ENCODE measurements around the gene BTBD9. TPM values are rescaled to one million over a fixed set of nuclear protein-coding genes. Genes with fewer than 3 reads are reported as not detected.
A peak's percentile ranks its signal among the peaks of the same experiment; 100 is the strongest.

BTBD9 gene
- total and polyA plus RNA-seq, 4 experiments from 2014 or later, result 5.2 to 40.4 (median 32.3) TPM

DNA sequence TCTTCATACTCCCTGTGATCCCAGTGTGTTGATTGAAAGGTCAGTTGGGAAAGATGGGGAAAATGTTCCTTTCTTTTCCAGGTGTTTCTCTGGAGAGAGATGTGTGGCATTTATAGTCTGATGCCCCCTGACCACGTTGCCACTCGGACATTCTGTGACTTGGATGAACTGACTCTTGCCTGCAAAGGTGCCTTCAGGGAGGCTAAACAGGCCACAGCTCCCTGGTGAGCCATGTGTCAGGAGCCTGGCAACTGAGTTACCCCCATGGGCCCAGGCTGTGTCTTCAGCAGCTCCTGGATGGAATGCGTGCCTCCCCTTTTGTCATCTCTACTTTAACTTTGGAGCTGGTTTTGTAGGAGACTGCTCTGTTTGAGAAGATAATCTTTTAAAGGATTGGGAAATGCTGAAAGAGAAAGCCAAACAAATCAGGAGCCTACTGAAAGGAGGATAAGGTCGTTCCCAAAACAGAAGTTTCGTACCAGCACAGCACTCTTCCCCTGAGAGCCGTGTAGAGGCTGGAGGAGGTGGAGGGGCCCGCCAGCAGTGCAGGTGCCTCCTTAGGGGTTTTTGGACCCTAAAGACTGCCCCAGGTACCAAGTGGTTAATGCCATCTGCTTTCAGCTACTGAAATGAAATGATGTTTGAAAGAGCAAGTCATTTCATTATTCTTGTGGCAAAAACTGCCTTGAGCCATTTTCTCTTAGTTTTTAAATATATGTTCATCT is 497.4 kb downstream of the BTBD9 start:
- no peaks in the 10 kb centered on the region for H3K4me1 ChIP-seq (ENCODE audit: insufficient read depth, low read length)
- no peak overlapping the region for H3K4me3 Mint-ChIP-seq
- H3K27ac Mint-ChIP-seq, result peak overlapping the region in 1 of 7 donors; percentile 38
- H3K9me3 Mint-ChIP-seq, result no peaks in the 10 kb centered on the region
- no peaks in the 10 kb centered on the region for H3K27me3 Mint-ChIP-seq
- H3K36me3 ChIP-seq (ENCODE audit: insufficient read depth, low read length), result no peaks in the 10 kb centered on the region
- H3K9me3 ChIP-seq (ENCODE audit: control insufficient read depth in 1 of 2, low read length in 2 of 2), result no peaks in the 10 kb centered on the region
- H3K36me3 Mint-ChIP-seq, result peaks cover 9 to 14% of the 10 kb centered on the region in 2 donors
- POLR2A ChIA-PET (ENCODE audit: partially characterized antibody), result no interaction called here
- no peak overlapping the region for H3K27ac ChIP-seq (ENCODE audit: low read depth, low read length)
- DNase-seq, result no peak
- no peak overlapping the region for H3K4me3 ChIP-seq (ENCODE audit: low read length in 2 of 2)
- peaks cover 12 to 35% (median 21%) of the 10 kb centered on the region in 4 donors for H3K4me1 Mint-ChIP-seq
- intact Hi-C loops (cut with micrococcal nuclease), result no loop called here
- CTCF ChIA-PET (ENCODE audit: partially characterized antibody), result no interaction called here
- no peaks in the 10 kb centered on the region for H3K27me3 ChIP-seq (ENCODE audit: insufficient read depth, low read length)

DNA sequence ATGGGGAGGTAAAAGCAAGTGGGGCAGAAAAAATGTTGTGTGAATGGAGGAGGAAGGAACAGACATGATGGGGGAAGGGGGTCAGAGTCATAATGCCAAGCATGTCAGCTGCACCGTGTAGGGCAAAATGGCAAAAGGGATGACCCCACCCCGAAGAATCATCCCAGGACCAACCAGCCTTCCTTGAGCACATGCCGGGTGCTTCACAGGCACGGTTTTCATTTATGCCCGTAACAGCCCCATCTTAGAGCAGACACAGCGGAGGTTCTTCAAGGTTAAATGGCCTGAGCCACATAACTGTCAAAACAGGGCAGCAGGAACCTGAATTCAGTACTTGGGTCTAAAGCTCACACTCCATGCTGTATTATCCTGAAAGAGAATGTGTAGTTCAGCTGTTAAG is 498.0 kb downstream of the BTBD9 start:
- Histone ChIP-seq H3K27me3 (ENCODE audit: insufficient read depth, low read length) (no peaks in the 10 kb centered on the region), H3K27ac (ENCODE audit: low read depth, low read length) (no peak overlapping the region), H3K9me3 (ENCODE audit: control insufficient read depth in 1 of 2, low read length in 2 of 2) (no peaks in the 10 kb centered on the region), H3K4me3 (ENCODE audit: low read length in 2 of 2) (no peak overlapping the region), H3K36me3 (ENCODE audit: insufficient read depth, low read length) (no peaks in the 10 kb centered on the region), H3K4me1 (ENCODE audit: insufficient read depth, low read length) (no peaks in the 10 kb centered on the region)
- no peaks in the 10 kb centered on the region for H3K27me3 Mint-ChIP-seq
- ChIA-PET CTCF (ENCODE audit: partially characterized antibody) (no interaction called here), POLR2A (ENCODE audit: partially characterized antibody) (no interaction called here)
- H3K27ac Mint-ChIP-seq, result peak overlapping the region in 2 of 7 donors; percentile 24 to 26
- no peak overlapping the region for H3K4me3 Mint-ChIP-seq
- DNase-seq, result no peak
- H3K36me3 Mint-ChIP-seq, result peaks cover 13 to 14% of the 10 kb centered on the region in 2 donors
- peaks cover 12 to 39% (median 21%) of the 10 kb centered on the region in 4 donors for H3K4me1 Mint-ChIP-seq
- H3K9me3 Mint-ChIP-seq, result no peaks in the 10 kb centered on the region
- intact Hi-C loops (cut with micrococcal nuclease), result no loop called here

DNA sequence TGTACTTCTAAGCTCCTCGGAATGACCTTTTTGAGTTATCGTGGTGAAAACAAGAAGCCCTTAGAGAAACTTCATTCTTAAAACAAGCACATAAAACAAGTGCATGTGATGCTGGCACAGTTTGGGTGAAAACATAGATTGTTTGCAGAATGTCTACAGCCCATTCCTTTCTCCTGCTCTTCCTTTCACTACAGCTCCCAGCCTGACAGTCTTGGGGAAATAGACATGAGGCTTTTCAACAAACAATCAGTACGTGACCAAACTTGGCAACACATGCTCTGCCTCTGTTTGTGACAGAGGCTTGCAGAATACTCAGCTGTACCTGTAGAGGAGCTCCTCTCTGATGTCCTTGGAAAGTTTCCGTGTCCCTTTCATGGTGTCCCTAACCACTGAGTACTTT is 498.6 kb downstream of the BTBD9 start:
- H3K27me3 ChIP-seq (ENCODE audit: insufficient read depth, low read length), result no peaks in the 10 kb centered on the region
- POLR2A ChIA-PET (ENCODE audit: partially characterized antibody), result no interaction called here
- H3K4me3 ChIP-seq (ENCODE audit: low read length in 2 of 2), result no peak overlapping the region
- H3K27ac ChIP-seq (ENCODE audit: low read depth, low read length), result no peak overlapping the region
- intact Hi-C loops (cut with micrococcal nuclease), result no loop called here
- H3K36me3 Mint-ChIP-seq, result peaks cover 14% of the 10 kb centered on the region in 2 donors
- H3K9me3 ChIP-seq (ENCODE audit: control insufficient read depth in 1 of 2, low read length in 2 of 2), result no peaks in the 10 kb centered on the region
- peaks cover 12 to 40% (median 22%) of the 10 kb centered on the region in 4 donors for H3K4me1 Mint-ChIP-seq
- no peaks in the 10 kb centered on the region for H3K27me3 Mint-ChIP-seq
- CTCF ChIA-PET (ENCODE audit: partially characterized antibody), result interaction anchor here (0.7 kb wide), 1 partner anchor 10 kb away, joined by 3 read pairs; no protein-coding TSS in a partner anchor
- peak overlapping the region in 1 of 8 donors; percentile 32 for H3K4me3 Mint-ChIP-seq
- no peak for DNase-seq
- peak overlapping the region in 1 of 7 donors; percentile 33 for H3K27ac Mint-ChIP-seq
- no peaks in the 10 kb centered on the region for H3K4me1 ChIP-seq (ENCODE audit: insufficient read depth, low read length)
- H3K9me3 Mint-ChIP-seq, result no peaks in the 10 kb centered on the region
- H3K36me3 ChIP-seq (ENCODE audit: insufficient read depth, low read length), result no peaks in the 10 kb centered on the region

DNA sequence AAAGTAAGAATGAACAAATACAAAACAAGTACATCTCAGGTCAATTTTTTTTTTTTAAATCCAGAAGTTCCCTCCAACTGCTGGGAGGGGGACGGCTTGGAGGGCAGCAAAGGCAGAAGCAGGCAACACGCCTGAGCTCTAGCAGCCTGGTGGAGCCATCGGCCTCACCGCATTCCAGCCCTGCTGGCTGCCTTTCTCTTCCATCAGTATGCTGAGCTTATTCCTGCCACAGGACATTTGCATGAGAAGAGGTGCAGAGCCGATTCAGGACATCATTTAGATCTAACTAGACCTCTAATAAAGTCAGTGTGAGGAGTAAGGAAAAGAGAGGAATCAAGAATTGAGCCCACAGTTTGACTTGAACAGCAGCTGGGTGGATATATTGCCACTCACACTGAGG is 501.4 kb downstream of the BTBD9 start:
- CTCF ChIA-PET (ENCODE audit: partially characterized antibody), result no interaction called here
- Mint-ChIP-seq H3K27me3 (no peaks in the 10 kb centered on the region), H3K27ac (peak overlapping the region in 1 of 7 donors; percentile 25), H3K4me1 (peaks cover 14 to 44% (median 23%) of the 10 kb centered on the region in 4 donors), H3K4me3 (no peak overlapping the region), H3K36me3 (peaks cover 18 to 23% of the 10 kb centered on the region in 2 donors), H3K9me3 (peaks cover 0 to 2% (median 0%) of the 10 kb centered on the region in 8 donors)
- no peaks in the 10 kb centered on the region for H3K27me3 ChIP-seq (ENCODE audit: insufficient read depth, low read length)
- DNase-seq, result no peak
- H3K27ac ChIP-seq (ENCODE audit: low read depth, low read length), result no peak overlapping the region
- H3K4me1 ChIP-seq (ENCODE audit: insufficient read depth, low read length), result no peaks in the 10 kb centered on the region
- no peaks in the 10 kb centered on the region for H3K36me3 ChIP-seq (ENCODE audit: insufficient read depth, low read length)
- no peaks in the 10 kb centered on the region for H3K9me3 ChIP-seq (ENCODE audit: control insufficient read depth in 1 of 2, low read length in 2 of 2)
- POLR2A ChIA-PET (ENCODE audit: partially characterized antibody), result no interaction called here
- intact Hi-C loops (cut with micrococcal nuclease), result no loop called here
- H3K4me3 ChIP-seq (ENCODE audit: low read length in 2 of 2), result no peak overlapping the region

DNA sequence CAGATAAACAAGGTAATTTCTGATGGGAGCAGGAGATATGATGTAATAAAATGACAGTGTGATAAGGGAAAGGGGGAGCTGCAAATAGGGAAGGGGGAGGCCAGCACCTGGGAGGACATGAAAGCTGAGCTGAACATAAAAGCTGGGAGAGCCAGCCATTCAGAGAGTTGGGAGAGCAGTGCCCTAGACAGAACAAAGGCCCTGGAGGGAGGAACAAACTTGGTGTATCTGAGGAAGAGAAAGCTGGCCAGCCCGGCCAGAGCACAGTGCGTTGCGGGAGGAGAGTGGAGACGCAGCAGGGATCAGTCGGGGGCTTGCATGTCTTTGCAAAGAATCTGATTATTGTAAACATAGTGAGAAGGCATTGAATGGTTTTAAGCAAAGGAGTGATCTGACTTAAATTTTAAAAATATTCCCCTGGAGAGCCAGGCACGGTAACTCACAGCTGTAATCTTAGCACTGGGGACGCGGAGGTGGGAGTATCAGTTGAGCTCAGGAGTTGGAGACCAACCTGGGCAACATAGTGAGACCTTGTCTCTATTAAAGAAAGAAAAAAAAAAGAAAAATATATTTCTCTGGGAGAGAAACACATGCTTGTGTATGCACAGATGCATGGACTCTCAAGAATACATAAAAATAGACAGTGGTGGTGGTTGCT is 502.0 kb downstream of the BTBD9 start:
- H3K27me3 Mint-ChIP-seq, result no peaks in the 10 kb centered on the region
- H3K36me3 ChIP-seq (ENCODE audit: insufficient read depth, low read length), result no peaks in the 10 kb centered on the region
- H3K4me3 Mint-ChIP-seq, result no peak overlapping the region
- POLR2A ChIA-PET (ENCODE audit: partially characterized antibody), result no interaction called here
- intact Hi-C loops (cut with micrococcal nuclease), result no loop called here
- peaks cover 16 to 23% of the 10 kb centered on the region in 2 donors for H3K36me3 Mint-ChIP-seq
- H3K4me1 ChIP-seq (ENCODE audit: insufficient read depth, low read length), result no peaks in the 10 kb centered on the region
- CTCF ChIA-PET (ENCODE audit: partially characterized antibody), result no interaction called here
- H3K27me3 ChIP-seq (ENCODE audit: insufficient read depth, low read length), result no peaks in the 10 kb centered on the region
- H3K9me3 Mint-ChIP-seq, result peaks cover 0 to 2% (median 0%) of the 10 kb centered on the region in 8 donors
- peak overlapping the region in 1 of 7 donors; percentile 32 for H3K27ac Mint-ChIP-seq
- no peak for DNase-seq
- no peak overlapping the region for H3K27ac ChIP-seq (ENCODE audit: low read depth, low read length)
- peaks cover 16 to 44% (median 24%) of the 10 kb centered on the region in 4 donors for H3K4me1 Mint-ChIP-seq
- H3K4me3 ChIP-seq (ENCODE audit: low read length in 2 of 2), result no peak overlapping the region
- no peaks in the 10 kb centered on the region for H3K9me3 ChIP-seq (ENCODE audit: control insufficient read depth in 1 of 2, low read length in 2 of 2)

DNA sequence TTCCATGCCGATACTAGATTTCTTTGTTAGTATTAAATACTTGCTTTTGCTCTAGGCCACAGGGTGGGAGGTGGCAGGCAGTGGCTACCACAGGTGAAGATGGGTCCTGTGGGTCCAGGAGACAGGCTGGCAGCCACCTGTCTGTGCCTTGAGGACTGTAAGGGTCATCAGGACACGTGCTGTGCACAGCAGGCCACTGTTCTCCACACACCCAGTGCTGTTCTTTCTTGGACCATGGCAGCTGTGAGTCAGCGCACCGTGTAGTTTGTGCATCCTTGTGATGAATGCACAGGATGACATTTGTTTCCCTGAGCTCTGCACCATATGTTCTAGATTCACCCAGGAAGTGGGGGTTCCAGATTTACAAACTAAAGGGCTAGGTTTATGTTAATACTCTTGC is 503.2 kb downstream of the BTBD9 start:
- intact Hi-C loops (cut with micrococcal nuclease), result no loop called here
- Mint-ChIP-seq H3K4me1 (peaks cover 19 to 47% (median 26%) of the 10 kb centered on the region in 4 donors), H3K9me3 (peaks cover 0 to 2% (median 0%) of the 10 kb centered on the region in 8 donors), H3K4me3 (no peak overlapping the region), H3K27ac (peak overlapping the region in 1 of 7 donors; percentile 37), H3K27me3 (no peaks in the 10 kb centered on the region), H3K36me3 (peaks cover 18 to 22% of the 10 kb centered on the region in 2 donors)
- no peaks in the 10 kb centered on the region for H3K4me1 ChIP-seq (ENCODE audit: insufficient read depth, low read length)
- no peak for DNase-seq
- POLR2A ChIA-PET (ENCODE audit: partially characterized antibody), result no interaction called here
- H3K27me3 ChIP-seq (ENCODE audit: insufficient read depth, low read length), result no peaks in the 10 kb centered on the region
- no peak overlapping the region for H3K4me3 ChIP-seq (ENCODE audit: low read length in 2 of 2)
- CTCF ChIA-PET (ENCODE audit: partially characterized antibody), result no interaction called here
- no peaks in the 10 kb centered on the region for H3K9me3 ChIP-seq (ENCODE audit: control insufficient read depth in 1 of 2, low read length in 2 of 2)
- H3K36me3 ChIP-seq (ENCODE audit: insufficient read depth, low read length), result no peaks in the 10 kb centered on the region
- no peak overlapping the region for H3K27ac ChIP-seq (ENCODE audit: low read depth, low read length)

DNA sequence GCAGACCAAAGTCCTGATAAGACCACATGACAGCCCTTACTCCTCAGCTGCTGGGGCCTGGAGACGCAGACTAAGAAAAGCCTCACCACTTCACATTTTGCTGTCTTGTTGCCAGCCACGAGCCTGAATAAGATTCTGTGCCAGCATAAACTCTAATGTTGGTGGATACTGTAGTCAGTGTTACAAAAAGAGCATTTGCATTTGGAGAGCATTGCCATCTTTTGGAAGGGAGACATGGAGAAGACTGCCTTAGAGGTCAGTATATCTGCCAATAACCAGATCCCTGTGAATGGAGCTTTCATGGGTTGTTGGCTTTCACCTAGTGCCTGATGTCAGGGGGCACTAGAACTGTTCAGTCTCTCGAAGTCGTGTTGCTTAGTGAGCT is 505.0 kb downstream of the BTBD9 start:
- Histone ChIP-seq H3K9me3 (ENCODE audit: control insufficient read depth in 1 of 2, low read length in 2 of 2) (no peaks in the 10 kb centered on the region), H3K27me3 (ENCODE audit: insufficient read depth, low read length) (no peaks in the 10 kb centered on the region), H3K4me1 (ENCODE audit: insufficient read depth, low read length) (no peaks in the 10 kb centered on the region), H3K36me3 (ENCODE audit: insufficient read depth, low read length) (no peaks in the 10 kb centered on the region), H3K4me3 (ENCODE audit: low read length in 2 of 2) (no peak overlapping the region), H3K27ac (ENCODE audit: low read depth, low read length) (no peak overlapping the region)
- no peak for DNase-seq
- ChIA-PET POLR2A (ENCODE audit: partially characterized antibody) (no interaction called here), CTCF (ENCODE audit: partially characterized antibody) (no interaction called here)
- no peaks in the 10 kb centered on the region for H3K27me3 Mint-ChIP-seq
- H3K4me3 Mint-ChIP-seq, result no peak overlapping the region
- peaks cover 0 to 2% (median 0%) of the 10 kb centered on the region in 8 donors for H3K9me3 Mint-ChIP-seq
- peaks cover 24 to 51% (median 39%) of the 10 kb centered on the region in 4 donors for H3K4me1 Mint-ChIP-seq
- intact Hi-C loops (cut with micrococcal nuclease), result no loop called here
- H3K36me3 Mint-ChIP-seq, result peaks cover 14 to 21% of the 10 kb centered on the region in 2 donors
- H3K27ac Mint-ChIP-seq, result peak overlapping the region in 1 of 7 donors; percentile 45

Measured in CD4-positive, alpha-beta memory T cell (primary cell).